Left hindlimb (tissue), 1 donor: ENCODE data around the gene THUMPD1.
A peak's percentile ranks its signal among the peaks of the same experiment; 100 is the strongest.
"Not testable (repeated sequence)": the region's sequence is repeated elsewhere in the genome, so short reads cannot be mapped to it uniquely, and the experiment has no call there.

Experiments used
- DNase-seq: peaks from one replicate; pipeline ENCODE4 v3.0.0-alpha.2; 2018

The THUMPD1 gene

DNA sequence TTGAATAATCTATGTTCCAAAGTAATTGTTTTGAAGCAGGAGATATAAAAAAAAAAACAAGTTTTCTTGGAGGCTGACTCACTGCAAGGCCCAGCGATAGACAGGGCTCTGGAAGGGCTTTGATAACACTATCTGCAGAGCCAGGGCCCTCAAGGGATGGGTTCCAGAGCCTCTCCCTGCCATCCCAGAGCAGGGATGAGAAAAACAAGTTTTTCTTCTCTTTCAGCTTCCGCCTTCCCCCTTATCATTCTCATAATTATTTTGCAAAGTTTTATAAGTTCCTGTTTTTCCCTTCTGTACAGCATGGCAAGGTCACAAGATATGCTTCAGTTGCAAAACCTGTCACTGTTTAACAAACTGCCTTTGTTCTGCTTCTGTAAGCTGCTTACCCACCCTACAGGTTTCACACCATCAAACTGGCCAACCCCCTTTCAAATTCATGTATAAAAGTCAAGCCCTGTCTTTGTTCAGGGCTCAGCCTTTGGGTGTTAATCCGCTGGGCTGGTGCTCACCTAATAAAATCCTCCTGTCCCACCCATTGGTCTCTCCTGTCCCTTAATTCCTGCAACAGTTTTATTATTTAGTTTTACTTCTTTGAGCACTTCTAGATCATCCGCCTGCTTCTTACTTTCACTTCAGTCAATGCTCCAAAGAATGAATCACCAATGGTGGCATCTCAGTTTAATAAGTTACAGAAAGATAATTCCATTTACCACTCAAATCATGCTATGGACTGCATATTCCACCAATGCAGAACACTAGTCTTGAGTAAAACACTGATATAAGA, 5.6 kb upstream of the THUMPD1 start:
- no peak for DNase-seq

- DNase-seq: no peak
These were observed 4.8 kb upstream of the THUMPD1 start for GRCh38 chr16:20746461-20746860.

DNA sequence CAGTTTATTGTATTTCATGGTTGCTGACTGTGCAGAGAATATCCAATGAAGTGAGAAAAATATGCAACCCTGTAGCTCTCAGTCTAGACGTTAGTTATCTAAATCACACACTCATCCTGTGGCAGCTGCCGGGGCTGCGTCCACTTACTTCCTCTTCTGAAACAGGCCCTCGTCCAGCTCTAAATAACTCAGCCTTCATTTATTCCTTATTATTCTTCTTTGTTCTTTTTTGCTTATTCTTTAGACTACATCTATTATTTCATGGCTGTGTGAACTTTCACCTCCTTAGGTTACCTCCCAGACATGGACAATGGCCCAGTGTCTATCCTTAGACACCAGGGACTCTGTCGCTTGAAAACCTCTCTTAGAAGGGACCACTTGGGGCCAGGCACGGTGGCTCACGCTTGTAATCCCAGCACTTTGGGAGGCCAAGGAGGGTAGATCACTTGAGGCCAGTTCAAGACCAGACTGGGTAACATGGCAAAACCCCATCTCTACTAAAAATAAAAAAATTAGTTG, 3.4 kb upstream of the THUMPD1 start:
- DNase-seq: no peak

DNA sequence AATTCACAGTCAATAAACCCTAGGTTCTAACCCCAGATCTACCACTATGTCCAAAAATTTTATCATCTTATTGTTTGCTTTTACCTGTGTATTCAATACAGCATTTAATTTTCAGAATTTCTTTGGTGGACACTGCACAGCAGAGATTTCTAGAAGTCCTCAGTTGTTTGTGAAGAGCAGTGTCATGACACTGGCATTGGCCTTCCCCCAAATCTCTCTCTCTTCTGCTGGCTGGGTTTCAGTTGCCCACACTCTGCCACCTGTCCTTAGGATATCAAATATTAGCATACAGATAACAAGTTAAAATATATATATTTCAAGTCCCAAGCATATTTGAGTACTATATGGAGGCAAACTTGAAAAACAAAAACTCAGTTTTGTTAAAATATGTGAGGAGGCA, 2.0 kb upstream of the THUMPD1 start:
- DNase-seq: no peak

DNA sequence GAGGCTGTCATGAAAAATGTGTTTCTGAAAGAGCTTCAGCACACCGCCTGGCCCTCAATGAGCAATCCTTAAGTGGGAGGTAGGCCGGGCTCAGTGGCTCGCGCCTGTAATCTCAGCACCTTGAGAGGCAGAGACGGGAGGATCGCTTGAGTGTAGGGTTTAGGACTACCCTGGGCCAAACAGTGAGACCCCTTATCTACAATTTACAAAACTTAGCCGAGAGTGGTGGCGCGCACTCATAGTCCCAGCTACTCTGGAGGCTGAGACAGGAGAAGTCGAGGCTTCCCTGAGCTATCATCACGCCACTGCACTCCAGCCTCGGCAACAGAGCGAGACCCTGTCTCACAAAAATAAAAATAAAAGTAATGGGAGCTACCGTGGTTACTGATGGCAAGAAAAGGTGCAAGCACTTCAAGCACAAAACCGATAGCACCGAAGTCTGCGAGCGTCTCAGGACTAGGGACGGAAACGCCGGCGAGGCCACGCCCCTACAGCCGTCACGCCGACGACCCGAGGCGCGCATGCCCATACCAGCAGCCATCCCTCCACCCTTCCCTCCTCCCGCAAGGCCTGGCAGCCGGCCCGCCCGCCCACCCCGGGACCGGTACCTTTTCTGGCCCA, 607 bp downstream of the THUMPD1 start:
- peak; percentile 92 for DNase-seq

DNA sequence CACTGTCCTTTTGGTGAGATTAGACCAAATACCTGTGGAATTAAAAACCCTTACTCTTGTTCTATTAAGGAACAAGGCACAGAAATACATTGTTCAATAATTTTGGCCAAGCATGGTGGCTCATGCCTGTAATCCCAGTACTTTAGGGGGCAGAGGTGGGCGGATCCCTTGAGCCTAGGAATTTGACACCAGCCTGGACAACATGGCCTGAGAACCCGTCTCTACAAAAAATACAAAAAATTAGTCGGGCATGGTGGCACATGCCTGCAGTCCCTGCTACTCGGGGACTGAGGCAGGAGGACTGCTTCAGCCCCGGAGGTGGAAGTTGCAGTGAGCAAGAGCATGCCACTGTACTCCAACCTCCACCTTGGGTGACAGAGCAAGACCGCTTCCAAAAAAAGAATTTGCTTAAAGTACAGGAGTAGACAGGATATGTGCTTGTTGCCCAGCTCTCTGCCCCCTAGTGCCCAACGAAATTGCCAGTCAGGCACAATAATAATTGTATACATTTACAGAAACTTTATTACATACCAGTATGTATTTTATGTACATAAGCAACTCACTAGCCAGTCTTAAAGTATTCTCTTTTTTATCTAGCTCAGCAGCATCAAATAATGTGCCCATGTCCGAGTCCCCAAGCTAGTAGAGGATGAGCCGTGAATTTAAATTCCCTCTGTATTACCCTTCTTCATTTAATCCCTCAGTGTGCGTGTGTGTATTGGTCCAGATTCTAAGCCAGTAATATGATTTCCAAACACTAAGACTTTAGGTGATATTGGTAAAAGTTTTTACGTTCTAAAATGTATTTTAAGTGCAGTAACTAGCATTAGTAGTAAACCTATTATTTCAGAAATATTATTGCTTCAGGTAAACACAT, 1.4 kb downstream of the THUMPD1 start:
- no peak for DNase-seq

GRCh38 chr16:20735490-20735889, 6.1 kb downstream of the THUMPD1 start:
- DNase-seq: no peak

- no peak for DNase-seq
These were observed 6.8 kb downstream of the THUMPD1 start for GRCh38 chr16:20734782-20735181.

DNA sequence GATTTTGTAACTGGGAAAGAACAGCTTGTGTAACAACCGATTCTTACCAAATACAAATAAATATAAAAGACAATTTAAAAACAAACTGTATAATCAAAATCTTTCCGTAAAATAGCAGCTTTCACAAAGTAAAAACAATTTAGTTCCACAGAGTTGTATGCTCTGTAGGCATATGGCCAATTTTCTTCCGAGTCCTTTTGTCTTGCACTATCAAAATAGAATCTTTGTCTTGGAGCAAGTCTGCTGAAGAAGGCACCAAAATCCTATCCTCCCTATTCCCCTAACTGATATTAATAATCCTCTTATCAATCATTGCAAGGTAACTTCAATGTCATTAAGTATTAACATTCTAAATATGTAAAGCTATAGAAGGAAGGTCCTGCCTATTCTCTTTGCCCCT, 7.6 kb downstream of the THUMPD1 start:
- no peak for DNase-seq

DNA sequence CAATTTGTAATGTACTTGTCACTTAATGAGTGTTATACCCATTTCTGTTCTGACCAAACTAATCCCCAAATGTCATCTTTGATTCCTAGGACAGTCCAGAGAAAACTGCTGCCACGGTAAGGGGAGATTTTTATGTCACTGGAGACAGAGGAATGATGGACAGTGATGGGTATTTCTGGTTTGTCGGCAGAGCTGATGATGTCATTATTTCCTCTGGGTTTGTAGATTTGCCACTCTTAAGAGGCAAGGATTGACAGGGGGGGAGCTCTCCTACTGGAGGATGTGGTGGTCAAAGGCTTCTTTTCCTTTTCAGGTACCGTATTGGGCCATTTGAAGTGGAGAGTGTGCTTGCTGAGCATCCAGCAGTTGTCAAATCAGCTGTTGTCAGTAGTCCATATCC, 12.5 kb downstream of the THUMPD1 start:
- no peak for DNase-seq

DNA sequence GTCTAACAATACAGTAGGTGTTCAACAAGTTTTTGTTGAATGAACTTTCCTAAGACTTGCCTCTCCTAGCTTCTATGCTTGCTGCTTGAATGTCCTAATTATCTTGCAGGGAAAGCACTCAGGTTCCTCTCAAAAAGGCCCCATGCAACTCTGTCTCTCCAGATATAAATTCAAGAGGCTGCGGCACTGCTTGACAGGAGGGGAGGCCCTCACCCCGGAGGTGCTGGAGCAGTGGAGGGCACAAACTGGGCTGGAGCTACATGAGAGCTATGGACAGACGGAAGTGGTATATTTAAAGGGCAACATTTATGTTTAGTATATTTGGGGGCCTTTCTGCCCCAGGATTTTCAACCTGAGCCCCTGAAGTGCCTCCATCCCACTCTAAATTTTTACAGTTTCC, 14.4 kb downstream of the THUMPD1 start:
- DNase-seq: no peak

DNA sequence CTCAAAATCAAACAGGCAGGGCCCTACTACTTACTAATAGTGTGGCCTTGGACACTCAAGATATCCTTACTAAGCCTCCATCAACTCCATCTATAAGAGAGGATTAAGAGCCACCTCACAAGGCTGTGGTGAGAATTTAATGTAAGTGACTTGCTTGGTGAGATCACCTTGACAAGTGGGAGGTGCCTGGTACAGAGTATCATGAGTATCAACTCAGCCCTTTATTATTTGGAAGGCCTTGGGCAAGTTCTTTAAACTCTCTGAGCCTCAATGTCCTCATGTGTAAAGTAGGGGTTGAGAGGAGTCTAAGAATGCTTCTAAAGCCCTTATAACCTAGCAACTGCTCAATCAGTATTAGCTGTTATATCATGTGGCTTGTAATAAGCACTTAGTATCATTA, 15.0 kb downstream of the THUMPD1 start:
- no peak for DNase-seq

DNA sequence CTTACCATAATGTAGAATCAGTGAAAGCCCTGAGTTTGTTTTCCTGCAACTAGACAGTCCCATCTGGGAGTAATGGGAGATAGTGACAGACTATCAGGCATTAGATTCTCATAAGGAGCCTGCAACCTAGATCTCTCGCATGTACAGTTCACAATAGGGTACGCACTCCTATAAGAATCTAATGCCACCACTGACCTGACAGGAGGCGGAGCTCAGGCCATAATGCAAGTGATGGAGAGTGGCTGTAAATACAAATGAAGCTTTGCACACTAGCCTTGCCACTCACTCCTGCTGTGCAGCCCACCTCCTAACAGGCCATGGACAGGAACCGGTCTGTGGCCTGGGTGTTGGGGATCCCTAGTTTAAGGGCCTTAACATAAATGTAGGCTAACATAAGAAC, 21.4 kb downstream of the THUMPD1 start:
- no peak for DNase-seq

GRCh38 chr16:20717718-20718117, 23.9 kb downstream of the THUMPD1 start:
- DNase-seq: not testable (repeated sequence)

- DNase-seq: no peak
These were observed 30.2 kb downstream of the THUMPD1 start for GRCh38 chr16:20711277-20711911.

DNA sequence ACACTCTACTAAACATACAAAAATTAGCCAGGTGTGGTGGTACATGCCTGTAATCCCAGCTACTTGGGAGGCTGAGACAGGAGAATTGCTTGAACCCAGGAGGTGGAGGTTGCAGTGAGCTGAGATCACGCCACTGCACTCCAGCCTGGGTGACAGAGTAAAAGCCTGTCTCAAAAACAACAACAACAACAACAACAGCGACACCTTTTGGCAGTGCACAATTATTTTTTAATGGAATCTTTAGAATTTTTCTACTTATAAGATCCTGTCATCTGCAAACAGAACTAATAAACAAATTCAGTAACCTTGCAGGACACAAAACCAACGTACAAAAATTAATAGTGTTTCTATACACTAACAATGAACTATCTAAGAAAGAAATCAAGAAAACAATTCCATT, 33.5 kb downstream of the THUMPD1 start:
- DNase-seq: not testable (repeated sequence)

- DNase-seq: no peak
These were observed 34.2 kb downstream of the THUMPD1 start for GRCh38 chr16:20707461-20707860.

GRCh38 chr16:20705972-20706371, 35.6 kb downstream of the THUMPD1 start:
- not testable (repeated sequence) for DNase-seq

- DNase-seq: no peak
These were observed 37.3 kb downstream of the THUMPD1 start for GRCh38 chr16:20704281-20704680.

DNA sequence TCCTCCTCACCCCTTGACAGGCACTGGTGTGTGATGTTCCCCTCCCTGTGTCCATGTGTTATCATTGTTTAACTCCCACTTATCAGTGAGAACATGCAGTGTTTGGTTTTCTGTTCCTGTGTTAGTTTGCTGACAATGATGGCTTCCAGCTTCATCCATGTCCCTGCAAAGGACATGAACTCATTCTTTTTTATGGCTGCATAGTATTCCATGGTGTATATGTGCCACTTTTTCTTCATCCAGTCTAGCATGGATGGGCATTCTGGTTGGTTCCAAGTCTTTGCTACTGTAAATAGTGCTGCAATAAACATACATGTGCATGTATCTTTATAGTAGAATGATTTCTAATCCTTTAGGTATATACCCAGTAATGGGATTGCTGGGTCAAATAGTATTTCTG, 39.9 kb downstream of the THUMPD1 start:
- not testable (repeated sequence) for DNase-seq

DNA sequence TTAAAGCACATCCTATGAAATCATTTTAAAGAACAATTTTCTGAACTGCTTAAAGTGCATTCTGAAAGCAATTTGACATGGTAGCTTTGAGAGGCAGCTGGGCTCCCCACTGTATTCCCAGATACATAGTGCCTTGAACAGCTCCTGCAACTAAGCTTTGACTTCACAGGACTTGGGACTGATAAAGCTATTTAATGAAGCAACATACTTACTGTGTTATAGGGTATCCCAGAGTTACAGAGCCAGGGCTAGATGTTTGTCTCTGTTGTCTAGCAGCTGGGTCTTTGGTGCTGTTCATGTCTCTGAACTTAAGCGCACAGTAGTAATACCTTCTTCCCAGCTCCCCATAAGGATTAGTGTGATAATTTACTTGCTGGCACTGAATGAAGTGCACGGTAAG, 45.0 kb downstream of the THUMPD1 start:
- DNase-seq: no peak

DNA sequence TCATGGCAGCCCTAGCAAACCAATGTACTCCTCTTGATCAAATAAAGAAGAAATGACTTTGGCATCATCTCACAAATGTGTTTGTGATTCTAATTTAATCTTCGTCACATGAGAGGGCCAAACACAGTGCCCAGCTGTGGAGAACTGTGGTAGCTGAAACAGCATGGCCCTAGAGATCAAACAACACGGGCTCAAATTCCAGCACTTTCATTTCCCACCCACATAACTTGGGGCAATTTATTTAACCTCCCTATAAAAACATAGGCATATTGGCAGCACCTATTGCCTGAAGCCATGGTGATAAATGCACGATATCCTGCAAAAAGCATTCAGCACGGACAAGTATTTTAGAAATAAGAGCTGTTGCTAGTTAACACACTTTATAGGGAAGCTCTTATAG, 46.6 kb downstream of the THUMPD1 start:
- no peak for DNase-seq

DNA sequence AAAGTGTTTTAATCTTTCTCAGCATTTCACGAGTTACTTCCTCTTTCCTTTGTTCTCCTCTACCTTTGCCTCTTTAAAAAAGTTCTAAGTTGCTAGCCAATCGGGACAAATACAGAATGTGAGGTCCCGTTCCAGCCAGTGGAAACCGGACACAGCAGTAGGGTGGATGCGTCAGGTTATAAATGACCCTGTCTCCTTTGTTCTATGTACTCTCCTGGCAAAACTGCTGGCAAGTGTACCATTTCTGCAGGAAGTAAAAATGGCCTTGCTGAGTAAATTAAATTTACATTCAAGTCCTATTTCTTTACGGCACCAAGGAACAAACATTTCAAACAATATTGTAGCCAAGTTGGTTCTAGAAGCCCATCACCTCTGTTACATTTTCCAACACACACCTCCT, 47.5 kb downstream of the THUMPD1 start:
- not testable (repeated sequence) for DNase-seq
